ENCODE measurements around the gene HAPSTR1.

The HAPSTR1 gene

DNA sequence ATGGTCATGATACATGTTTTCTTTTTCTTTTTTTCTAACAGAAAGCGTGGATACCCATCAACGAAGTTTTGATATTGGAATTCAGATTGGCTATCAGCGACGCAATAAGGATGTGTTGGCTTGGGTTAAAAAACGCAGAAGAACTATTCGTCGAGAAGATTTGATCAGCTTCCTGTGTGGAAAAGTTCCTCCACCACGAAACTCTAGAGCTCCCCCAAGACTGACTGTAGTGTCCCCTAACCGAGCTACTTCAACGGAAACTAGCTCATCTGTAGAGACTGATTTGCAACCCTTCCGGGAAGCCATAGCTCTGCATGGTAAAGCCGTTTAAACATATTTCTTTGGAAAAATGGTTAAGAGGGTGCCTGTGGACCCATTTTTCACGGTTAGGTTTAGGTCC lies 11.5 kb downstream of the HAPSTR1 start:
- no peak overlapping the region for H3K9ac ChIP-seq (ENCODE audit: low read depth, low read length, poor library complexity, severe bottlenecking)
- no peak overlapping the region for H2AFZ ChIP-seq (ENCODE audit: low read length)
- H3K4me3 ChIP-seq (ENCODE audit: low read length, poor library complexity, severe bottlenecking) = no peak overlapping the region
- H3K9me2 ChIP-seq (replicated peaks; ENCODE audit: low read depth, low read length) = no peaks in the 10 kb centered on the region
- H3K36me3 ChIP-seq (ENCODE audit: insufficient read depth, low read length) = peaks cover 45% of the 10 kb centered on the region; the same call in 1 of the 2 replicates
- peaks cover 73% of the 10 kb centered on the region for H4K20me1 ChIP-seq (ENCODE audit: insufficient read depth, low read length, poor library complexity, severe bottlenecking)
- H3K4me1 ChIP-seq (ENCODE audit: insufficient read depth, low read length, poor library complexity, severe bottlenecking) = peaks cover 17% of the 10 kb centered on the region
- H3K9me3 ChIP-seq (ENCODE audit: insufficient read depth, low read depth, low read length) = no peaks in the 10 kb centered on the region
- H3K27me3 ChIP-seq (ENCODE audit: insufficient read depth, low read length, poor library complexity, severe bottlenecking) = no peaks in the 10 kb centered on the region
- no peak for TF ChIP-seq EZH2phosphoT487 (IDR thresholded peaks at IDR 0.05; ENCODE audit: borderline replicate concordance)
- TF ChIP-seq, protein P1, sequence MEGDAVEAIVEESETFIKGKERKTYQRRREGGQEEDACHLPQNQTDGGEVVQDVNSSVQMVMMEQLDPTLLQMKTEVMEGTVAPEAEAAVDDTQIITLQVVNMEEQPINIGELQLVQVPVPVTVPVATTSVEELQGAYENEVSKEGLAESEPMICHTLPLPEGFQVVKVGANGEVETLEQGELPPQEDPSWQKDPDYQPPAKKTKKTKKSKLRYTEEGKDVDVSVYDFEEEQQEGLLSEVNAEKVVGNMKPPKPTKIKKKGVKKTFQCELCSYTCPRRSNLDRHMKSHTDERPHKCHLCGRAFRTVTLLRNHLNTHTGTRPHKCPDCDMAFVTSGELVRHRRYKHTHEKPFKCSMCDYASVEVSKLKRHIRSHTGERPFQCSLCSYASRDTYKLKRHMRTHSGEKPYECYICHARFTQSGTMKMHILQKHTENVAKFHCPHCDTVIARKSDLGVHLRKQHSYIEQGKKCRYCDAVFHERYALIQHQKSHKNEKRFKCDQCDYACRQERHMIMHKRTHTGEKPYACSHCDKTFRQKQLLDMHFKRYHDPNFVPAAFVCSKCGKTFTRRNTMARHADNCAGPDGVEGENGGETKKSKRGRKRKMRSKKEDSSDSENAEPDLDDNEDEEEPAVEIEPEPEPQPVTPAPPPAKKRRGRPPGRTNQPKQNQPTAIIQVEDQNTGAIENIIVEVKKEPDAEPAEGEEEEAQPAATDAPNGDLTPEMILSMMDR (conservative IDR thresholded peaks at IDR 0.05; ENCODE audit: low read length) = no peak
- H3K4me2 ChIP-seq (ENCODE audit: low read depth, low read length, poor library complexity, severe bottlenecking) = peak overlapping the region; percentile 16
- no peaks in the 10 kb centered on the region for H3F3A ChIP-seq (ENCODE audit: low read depth)
- peaks cover 100% of the 10 kb centered on the region for H3K79me2 ChIP-seq (ENCODE audit: insufficient read depth, low read length)

DNA sequence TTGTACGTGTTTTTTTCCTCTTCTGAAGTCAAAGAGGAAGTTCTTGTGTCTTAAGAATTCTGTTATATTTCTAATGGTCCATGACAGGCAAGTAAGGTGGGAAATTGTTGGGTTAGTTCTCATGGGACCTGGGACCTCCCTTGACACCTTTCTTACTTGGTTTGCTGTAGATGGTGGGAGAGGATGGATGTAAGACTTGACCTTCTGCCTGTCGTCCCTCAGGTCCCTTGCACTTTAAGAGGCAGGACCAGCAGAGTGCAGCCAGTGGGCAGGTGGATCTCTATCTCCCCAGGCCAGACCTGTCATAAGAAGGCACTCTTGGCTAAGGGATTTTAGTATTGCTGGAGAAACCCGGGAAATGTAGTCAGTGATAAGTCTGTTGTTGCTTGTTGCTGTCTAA lies 12.1 kb downstream of the HAPSTR1 start:
- TF ChIP-seq, protein P1 (conservative IDR thresholded peaks at IDR 0.05; ENCODE audit: low read length) = no peak
- no peak for TF ChIP-seq EZH2phosphoT487 (IDR thresholded peaks at IDR 0.05; ENCODE audit: borderline replicate concordance)
- Histone ChIP-seq H3K4me2 (ENCODE audit: low read depth, low read length, poor library complexity, severe bottlenecking) (peak overlapping the region; percentile 16), H3K4me3 (ENCODE audit: low read length, poor library complexity, severe bottlenecking) (no peak overlapping the region), H3K27me3 (ENCODE audit: insufficient read depth, low read length, poor library complexity, severe bottlenecking) (no peaks in the 10 kb centered on the region), H4K20me1 (ENCODE audit: insufficient read depth, low read length, poor library complexity, severe bottlenecking) (peaks cover 71% of the 10 kb centered on the region), H3K79me2 (ENCODE audit: insufficient read depth, low read length) (peaks cover 99% of the 10 kb centered on the region), H3K9me2 (replicated peaks; ENCODE audit: low read depth, low read length) (no peaks in the 10 kb centered on the region), H3K9me3 (ENCODE audit: insufficient read depth, low read depth, low read length) (no peaks in the 10 kb centered on the region), H3K36me3 (ENCODE audit: insufficient read depth, low read length) (peaks cover 50% of the 10 kb centered on the region; the same call in 1 of the 2 replicates), H3K4me1 (ENCODE audit: insufficient read depth, low read length, poor library complexity, severe bottlenecking) (peaks cover 13% of the 10 kb centered on the region), H2AFZ (ENCODE audit: low read length) (no peak overlapping the region), H3K9ac (ENCODE audit: low read depth, low read length, poor library complexity, severe bottlenecking) (no peak overlapping the region), H3F3A (ENCODE audit: low read depth) (no peaks in the 10 kb centered on the region)

DNA sequence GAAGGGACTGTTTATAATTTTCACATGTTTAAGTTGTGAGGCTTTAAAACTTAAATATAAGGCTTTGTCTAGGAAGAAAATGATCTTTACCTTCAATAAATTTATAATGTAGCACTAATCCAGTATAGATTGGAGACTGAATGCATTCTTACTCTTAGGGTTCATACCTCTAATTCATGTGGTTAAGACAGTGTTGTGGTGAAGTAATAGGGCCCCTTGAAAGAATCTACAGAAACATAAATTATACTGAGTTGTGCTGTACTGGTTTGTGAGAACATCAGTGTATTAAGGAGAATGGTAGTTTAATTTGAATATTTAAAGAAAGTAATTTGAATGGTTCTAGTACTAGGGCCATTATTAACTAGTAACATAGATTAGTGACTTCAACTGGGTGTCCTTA lies 13.7 kb downstream of the HAPSTR1 start:
- TF ChIP-seq, protein P1 (conservative IDR thresholded peaks at IDR 0.05; ENCODE audit: low read length) = no peak

More for the DNA sequence above, 13.7 kb downstream of the HAPSTR1 start:
- H3K79me2 ChIP-seq (ENCODE audit: insufficient read depth, low read length) = peaks cover 99% of the 10 kb centered on the region
- H3K9ac ChIP-seq (ENCODE audit: low read depth, low read length, poor library complexity, severe bottlenecking) = no peak overlapping the region
- H2AFZ ChIP-seq (ENCODE audit: low read length) = no peak overlapping the region
- peaks cover 63% of the 10 kb centered on the region; the same call in 1 of the 2 replicates for H3K36me3 ChIP-seq (ENCODE audit: insufficient read depth, low read length)
- no peaks in the 10 kb centered on the region for H3K9me2 ChIP-seq (replicated peaks; ENCODE audit: low read depth, low read length)
- H4K20me1 ChIP-seq (ENCODE audit: insufficient read depth, low read length, poor library complexity, severe bottlenecking) = peaks cover 76% of the 10 kb centered on the region
- no peaks in the 10 kb centered on the region for H3K4me1 ChIP-seq (ENCODE audit: insufficient read depth, low read length, poor library complexity, severe bottlenecking)
- no peaks in the 10 kb centered on the region for H3K9me3 ChIP-seq (ENCODE audit: insufficient read depth, low read depth, low read length)
- no peak overlapping the region for H3K4me3 ChIP-seq (ENCODE audit: low read length, poor library complexity, severe bottlenecking)
- no peaks in the 10 kb centered on the region for H3F3A ChIP-seq (ENCODE audit: low read depth)
- H3K4me2 ChIP-seq (ENCODE audit: low read depth, low read length, poor library complexity, severe bottlenecking) = peak overlapping the region; percentile 26
- H3K27me3 ChIP-seq (ENCODE audit: insufficient read depth, low read length, poor library complexity, severe bottlenecking) = no peaks in the 10 kb centered on the region

Data from Loucy (cell line).